C4-2B (cell line): ENCODE results near the gene PLCH2.
A peak's percentile ranks its signal among the peaks of the same experiment; 100 is the strongest.

Experiments used
- H3K27ac ChIP-seq: fragments of 450-650 bp; 2 replicates; pipeline ENCODE4 v1.5.1; 2017
- ZFX ChIP-seq: fragments of 450-650 bp; IDR thresholded peaks from 2 replicates; pipeline ENCODE4 v1.6.1; 2017
- TF ChIP-seq, protein P1 (sequence below): fragments of 450-650 bp; conservative IDR thresholded peaks from 2 replicates; pipeline ENCODE4 v1.5.1; 2017; ENCODE audit warnings: mild to moderate bottlenecking

The PLCH2 gene

GRCh38 chr1:2488688-2489087 lies 12.6 kb downstream of the PLCH2 start:
- TF ChIP-seq, protein P1, sequence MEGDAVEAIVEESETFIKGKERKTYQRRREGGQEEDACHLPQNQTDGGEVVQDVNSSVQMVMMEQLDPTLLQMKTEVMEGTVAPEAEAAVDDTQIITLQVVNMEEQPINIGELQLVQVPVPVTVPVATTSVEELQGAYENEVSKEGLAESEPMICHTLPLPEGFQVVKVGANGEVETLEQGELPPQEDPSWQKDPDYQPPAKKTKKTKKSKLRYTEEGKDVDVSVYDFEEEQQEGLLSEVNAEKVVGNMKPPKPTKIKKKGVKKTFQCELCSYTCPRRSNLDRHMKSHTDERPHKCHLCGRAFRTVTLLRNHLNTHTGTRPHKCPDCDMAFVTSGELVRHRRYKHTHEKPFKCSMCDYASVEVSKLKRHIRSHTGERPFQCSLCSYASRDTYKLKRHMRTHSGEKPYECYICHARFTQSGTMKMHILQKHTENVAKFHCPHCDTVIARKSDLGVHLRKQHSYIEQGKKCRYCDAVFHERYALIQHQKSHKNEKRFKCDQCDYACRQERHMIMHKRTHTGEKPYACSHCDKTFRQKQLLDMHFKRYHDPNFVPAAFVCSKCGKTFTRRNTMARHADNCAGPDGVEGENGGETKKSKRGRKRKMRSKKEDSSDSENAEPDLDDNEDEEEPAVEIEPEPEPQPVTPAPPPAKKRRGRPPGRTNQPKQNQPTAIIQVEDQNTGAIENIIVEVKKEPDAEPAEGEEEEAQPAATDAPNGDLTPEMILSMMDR: no peak
- TF ChIP-seq ZFX: no peak
- H3K27ac ChIP-seq: no peak overlapping the region

- H3K27ac ChIP-seq: no peak overlapping the region
- TF ChIP-seq, protein P1: no peak
- no peak for TF ChIP-seq ZFX
These were observed 13.5 kb downstream of the PLCH2 start for GRCh38 chr1:2489615-2490014.

DNA sequence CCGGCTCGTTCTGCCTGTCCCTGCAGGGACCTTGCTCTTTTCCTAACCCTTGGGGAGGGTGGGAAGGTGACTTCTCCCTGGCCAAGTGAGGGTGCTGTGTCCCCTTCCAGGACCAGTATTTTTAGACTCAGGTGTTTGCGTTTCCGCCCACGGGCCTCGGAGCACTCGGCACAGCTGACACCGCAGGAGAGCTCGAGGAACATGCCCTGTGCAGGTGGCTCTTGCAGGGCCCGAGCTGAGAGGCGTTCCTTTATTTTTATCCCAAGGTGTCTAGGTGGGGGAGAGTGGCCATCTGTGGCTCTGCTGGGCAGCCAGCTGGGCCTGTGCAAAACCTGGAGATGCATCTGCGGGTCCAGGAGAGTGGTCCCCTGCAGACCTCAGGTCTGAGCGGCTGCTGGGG lies 16.0 kb downstream of the PLCH2 start:
- TF ChIP-seq ZFX: no peak
- TF ChIP-seq, protein P1: no peak
- H3K27ac ChIP-seq: no peak overlapping the region

- H3K27ac ChIP-seq: no peak overlapping the region
- TF ChIP-seq ZFX: no peak
- TF ChIP-seq, protein P1: no peak
These were observed 17.1 kb downstream of the PLCH2 start for GRCh38 chr1:2493218-2493617.

GRCh38 chr1:2493691-2494322 lies 17.7 kb downstream of the PLCH2 start:
- TF ChIP-seq, protein P1: no peak
- TF ChIP-seq ZFX: no peak
- H3K27ac ChIP-seq: peak overlapping the region; percentile 42

GRCh38 chr1:2494323-2494693 lies 18.2 kb downstream of the PLCH2 start:
- TF ChIP-seq ZFX: no peak
- TF ChIP-seq, protein P1: no peak
- H3K27ac ChIP-seq: peak overlapping the region; percentile 42

DNA sequence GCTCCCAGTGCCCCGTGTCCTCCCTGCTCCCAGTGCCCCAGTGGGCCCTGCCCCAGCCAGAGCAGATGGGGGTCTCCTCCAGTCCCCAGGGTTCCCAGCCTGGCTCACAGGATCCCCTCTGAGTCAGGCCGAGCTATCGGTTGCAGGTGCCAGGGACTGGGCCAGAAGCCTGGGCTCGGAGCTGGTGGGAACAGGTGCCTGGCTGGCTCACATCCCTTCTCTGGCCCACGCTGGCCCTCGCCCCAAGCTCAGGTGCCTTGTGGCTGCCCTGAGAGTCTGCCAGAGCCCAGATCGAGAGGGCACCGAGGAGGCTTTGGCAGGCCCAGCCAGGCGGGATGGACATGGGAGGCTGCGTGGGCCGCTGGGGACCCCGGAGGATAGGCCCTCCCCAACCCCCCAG lies 18.9 kb downstream of the PLCH2 start:
- TF ChIP-seq, protein P1: no peak
- no peak for TF ChIP-seq ZFX
- H3K27ac ChIP-seq: peak overlapping the region; percentile 42; the same call in 1 of the 2 replicates
